ENCODE data around the gene IL20. TPM values are rescaled to one million over a fixed set of nuclear protein-coding genes. Genes with fewer than 3 reads are reported as not detected.

Gene IL20
- total RNA-seq, 2 experiments from 2014 or later = not detected

- no peaks in the 10 kb centered on the region for H3K36me3 ChIP-seq (ENCODE audit: insufficient read depth, low read length)
- H3K9me2 ChIP-seq (ENCODE audit: insufficient read depth, low read length) = no peaks in the 10 kb centered on the region
- no peak overlapping the region for H3K4me2 ChIP-seq (ENCODE audit: low read length)
- H3K4me3 ChIP-seq (ENCODE audit: low read depth, low read length, poor library complexity, severe bottlenecking) = no peak overlapping the region
- no peaks in the 10 kb centered on the region for H3K79me2 ChIP-seq (ENCODE audit: insufficient read depth, low read depth, low read length)
- no TSS peak for BruUV-seq (replicated peaks)
- H3K4me1 ChIP-seq (ENCODE audit: insufficient read depth, low read length, poor library complexity, severe bottlenecking) = peaks cover 20% of the 10 kb centered on the region
- POLR2A ChIA-PET = interaction anchor here (0.7 to 1.9 kb wide), 2 partner anchors 9 to 99 kb away, joined by 3 to 5 read pairs; no protein-coding TSS in a partner anchor
- no peaks in the 10 kb centered on the region for H4K20me1 ChIP-seq (ENCODE audit: insufficient read depth, low read length)
- no peak for DNase-seq (ENCODE audit: low spot score)
- no peak for TF ChIP-seq EZH2phosphoT487 (IDR thresholded peaks at IDR 0.05; ENCODE audit: borderline replicate concordance, low read depth, low read length)
- TF ChIP-seq CTCF (conservative IDR thresholded peaks at IDR 0.05; ENCODE audit: low read length) = no peak
- no peak overlapping the region for H3K27ac ChIP-seq (ENCODE audit: low read depth, low read length, poor library complexity, severe bottlenecking)
- H3K9me3 ChIP-seq (ENCODE audit: low read length) = no peaks in the 10 kb centered on the region
- intact Hi-C loops (cut with micrococcal nuclease; ENCODE audit: unreplicated experiment) = no loop called here
- H2AFZ ChIP-seq (ENCODE audit: low read length) = no peak overlapping the region
- CTCF ChIA-PET (ENCODE audit: unreplicated experiment) = no interaction called here
These were observed 39.0 kb upstream of the IL20 start for GRCh38 chr1:206826394-206826793.

GRCh38 chr1:206828061-206828460, 37.4 kb upstream of the IL20 start:
- peaks cover 20% of the 10 kb centered on the region for H3K4me1 ChIP-seq (ENCODE audit: insufficient read depth, low read length, poor library complexity, severe bottlenecking)
- POLR2A ChIA-PET = no interaction called here
- TF ChIP-seq CTCF (conservative IDR thresholded peaks at IDR 0.05; ENCODE audit: low read length) = no peak
- no peak for TF ChIP-seq EZH2phosphoT487 (IDR thresholded peaks at IDR 0.05; ENCODE audit: borderline replicate concordance, low read depth, low read length)
- no TSS peak for BruUV-seq (replicated peaks)
- CTCF ChIA-PET (ENCODE audit: unreplicated experiment) = no interaction called here
- no peak overlapping the region for H3K4me2 ChIP-seq (ENCODE audit: low read length)
- no peak for DNase-seq (ENCODE audit: low spot score)
- no peaks in the 10 kb centered on the region for H3K36me3 ChIP-seq (ENCODE audit: insufficient read depth, low read length)
- H3K27ac ChIP-seq (ENCODE audit: low read depth, low read length, poor library complexity, severe bottlenecking) = no peak overlapping the region
- no peak overlapping the region for H2AFZ ChIP-seq (ENCODE audit: low read length)
- intact Hi-C loops (cut with micrococcal nuclease; ENCODE audit: unreplicated experiment) = no loop called here
- no peaks in the 10 kb centered on the region for H4K20me1 ChIP-seq (ENCODE audit: insufficient read depth, low read length)
- H3K9me3 ChIP-seq (ENCODE audit: low read length) = no peaks in the 10 kb centered on the region
- no peak overlapping the region for H3K4me3 ChIP-seq (ENCODE audit: low read depth, low read length, poor library complexity, severe bottlenecking)
- no peaks in the 10 kb centered on the region for H3K9me2 ChIP-seq (ENCODE audit: insufficient read depth, low read length)
- no peaks in the 10 kb centered on the region for H3K79me2 ChIP-seq (ENCODE audit: insufficient read depth, low read depth, low read length)

GRCh38 chr1:206828765-206829164, 36.7 kb upstream of the IL20 start:
- no peak overlapping the region for H3K27ac ChIP-seq (ENCODE audit: low read depth, low read length, poor library complexity, severe bottlenecking)
- H3K4me1 ChIP-seq (ENCODE audit: insufficient read depth, low read length, poor library complexity, severe bottlenecking) = peaks cover 20% of the 10 kb centered on the region
- H3K4me2 ChIP-seq (ENCODE audit: low read length) = peak overlapping the region; percentile 47
- H2AFZ ChIP-seq (ENCODE audit: low read length) = no peak overlapping the region
- CTCF ChIA-PET (ENCODE audit: unreplicated experiment) = interaction anchor here (0.6 kb wide), 1 partner anchor 161 kb away, joined by 3 read pairs; no protein-coding TSS in a partner anchor
- TF ChIP-seq CTCF (conservative IDR thresholded peaks at IDR 0.05; ENCODE audit: low read length) (no peak), EZH2phosphoT487 (IDR thresholded peaks at IDR 0.05; ENCODE audit: borderline replicate concordance, low read depth, low read length) (no peak)
- POLR2A ChIA-PET = interaction anchor here (0.6 kb wide), 2 partner anchors 208 to 429 kb away, joined by 3 read pairs; no protein-coding TSS in a partner anchor
- BruUV-seq (replicated peaks) = no TSS peak
- DNase-seq (ENCODE audit: low spot score) = peak; percentile 53
- intact Hi-C loops (cut with micrococcal nuclease; ENCODE audit: unreplicated experiment) = no loop called here
- no peaks in the 10 kb centered on the region for H3K36me3 ChIP-seq (ENCODE audit: insufficient read depth, low read length)
- H3K79me2 ChIP-seq (ENCODE audit: insufficient read depth, low read depth, low read length) = no peaks in the 10 kb centered on the region
- H3K9me3 ChIP-seq (ENCODE audit: low read length) = no peaks in the 10 kb centered on the region
- no peak overlapping the region for H3K4me3 ChIP-seq (ENCODE audit: low read depth, low read length, poor library complexity, severe bottlenecking)
- H4K20me1 ChIP-seq (ENCODE audit: insufficient read depth, low read length) = no peaks in the 10 kb centered on the region
- H3K9me2 ChIP-seq (ENCODE audit: insufficient read depth, low read length) = no peaks in the 10 kb centered on the region

Measured in OCI-LY7 (cell line).